PC-9 (cell line): Measurements from ENCODE around the gene C17orf100. TPM values are rescaled to one million over a fixed set of nuclear protein-coding genes. Genes with fewer than 3 reads are reported as not detected.

ENCODE experiments used
- BruUV-seq: library from RNA; stranded (reverse); fragments of 400-500 nt; replicated peaks from 2 replicates; lab custom pipeline; 2021; lab: Mats Ljungman, UMichigan
- CTCF ChIA-PET: fragments of 300-600 bp; sonication (Branson Sonifier 250); formaldehyde crosslinking; loops from one replicate; lab custom pipeline; 2022; ENCODE audit warnings: antibody characterized with exemption; lab: Charles Lee
- POLR2A ChIA-PET: fragments of 300-600 bp; sonication (Branson Sonifier 250); formaldehyde crosslinking; loops from one replicate; lab custom pipeline; 2022; ENCODE audit warnings: antibody characterized with exemption; ENCODE audit not compliant: unreplicated experiment; lab: Charles Lee
- DNase-seq, 2 experiments: peaks; one replicate each; pipeline versions ENCODE4 v3.0.0 to v3.0.0-alpha.2; 2015 to 2022; ENCODE audit warnings: mixed read lengths in 1 of 2
- H2AFZ ChIP-seq: fragments of 200-600 bp; sonication (generic); 2 replicates; pipeline ENCODE4 v1.8.1; 2017; ENCODE audit warnings: antibody characterized with exemption
- H3F3A ChIP-seq: fragments of 200-600 bp; sonication (generic); 2 replicates; pipeline ENCODE4 v1.8.1; 2017; ENCODE audit warnings: antibody characterized with exemption, mild to moderate bottlenecking, low read depth; ENCODE audit not compliant: insufficient read depth
- H3K27ac ChIP-seq: fragments of 200-600 bp; sonication (generic); 2 replicates; pipeline ENCODE4 v1.6.1; 2016; ENCODE audit warnings: mixed run types
- H3K27me3 ChIP-seq: fragments of 200-600 bp; sonication (generic); 2 replicates; pipeline ENCODE4 v1.6.1; 2016; ENCODE audit warnings: low read depth, mixed run types; ENCODE audit not compliant: insufficient read depth
- H3K36me3 ChIP-seq: fragments of 200-600 bp; sonication (generic); 2 replicates; pipeline ENCODE4 v1.6.1; 2016; ENCODE audit warnings: low read depth, mixed run types
- H3K4me1 ChIP-seq: fragments of 200-600 bp; sonication (generic); replicated peaks from 2 replicates; pipeline ENCODE4 v1.6.1; 2016; ENCODE audit warnings: mixed run types; ENCODE audit not compliant: insufficient read depth
- H3K4me2 ChIP-seq: fragments of 200-600 bp; sonication (generic); 2 replicates; pipeline ENCODE4 v1.6.1; 2017; ENCODE audit warnings: mixed run types
- H3K4me3 ChIP-seq: fragments of 200-600 bp; sonication (generic); 2 replicates; pipeline ENCODE4 v1.6.1; 2016; ENCODE audit warnings: mixed run types
- H3K79me2 ChIP-seq: fragments of 200-600 bp; sonication (generic); 2 replicates; pipeline ENCODE4 v1.6.1; 2017; ENCODE audit warnings: low read depth, mixed run types
- H3K9me2 ChIP-seq: fragments of 200-600 bp; sonication (generic); 2 replicates; pipeline ENCODE4 v1.8.1; 2017; ENCODE audit warnings: mild to moderate bottlenecking; ENCODE audit not compliant: insufficient read depth
- H3K9me3 ChIP-seq: fragments of 200-600 bp; sonication (generic); 2 replicates; pipeline ENCODE4 v1.8.1; 2016; ENCODE audit warnings: low read depth; ENCODE audit not compliant: insufficient read depth
- H4K20me1 ChIP-seq: fragments of 200-600 bp; sonication (generic); 2 replicates; pipeline ENCODE4 v1.8.1; 2017; ENCODE audit not compliant: insufficient read depth
- CTCF ChIP-seq: fragments of 200-600 bp; sonication (generic); conservative IDR thresholded peaks from 2 replicates; pipeline ENCODE4 v1.6.1; 2017; ENCODE audit warnings: mixed run types, antibody characterized with exemption, mild to moderate bottlenecking, moderate library complexity
- EZH2 ChIP-seq: fragments of 200-600 bp; sonication (generic); IDR thresholded peaks from 2 replicates; pipeline ENCODE4 v1.8.0; 2017; ENCODE audit warnings: antibody characterized with exemption, low read depth
- intact Hi-C: fragments of 100-400 bp; cut with micrococcal nuclease; formaldehyde crosslinking; loops from one replicate; pipeline ENCODE4 v1.10.0; 2022; ENCODE audit not compliant: unreplicated experiment
- total RNA-seq: library from RNA; stranded (reverse); gene quantifications from 2 replicates; pipeline ENCODE4 v1.2.3, GENCODE V29; 2021

Gene C17orf100
- total RNA-seq, 1 experiment from 2014 or later, result 4.4 TPM

GRCh38 chr17:6632530-6632929, 19.0 kb upstream of the C17orf100 start:
- DNase-seq, result no peak
- no peaks in the 10 kb centered on the region for H3K9me2 ChIP-seq
- H3K79me2 ChIP-seq, result peaks cover 7% of the 10 kb centered on the region; the same call in 1 of the 2 replicates
- CTCF ChIA-PET, result no interaction called here
- TF ChIP-seq CTCF (no peak), EZH2 (no peak)
- H3K27me3 ChIP-seq, result no peaks in the 10 kb centered on the region
- no peak overlapping the region for H3K4me2 ChIP-seq
- H3K4me1 ChIP-seq, result no peaks in the 10 kb centered on the region
- no peaks in the 10 kb centered on the region; the same call in 1 of the 2 replicates for H3F3A ChIP-seq
- H2AFZ ChIP-seq, result no peak overlapping the region
- BruUV-seq, result no TSS peak
- intact Hi-C loops, result no loop called here
- POLR2A ChIA-PET, result no interaction called here
- no peak overlapping the region for H3K27ac ChIP-seq
- 0 out of 2 replicates have a peak, but pooled peaks cover 4% of the 10 kb centered on the region for H4K20me1 ChIP-seq
- no peaks in the 10 kb centered on the region for H3K9me3 ChIP-seq
- no peak overlapping the region for H3K4me3 ChIP-seq
- H3K36me3 ChIP-seq, result peaks cover 53% of the 10 kb centered on the region

GRCh38 chr17:6633263-6633662, 18.3 kb upstream of the C17orf100 start:
- H3F3A ChIP-seq, result no peaks in the 10 kb centered on the region
- no peaks in the 10 kb centered on the region for H3K27me3 ChIP-seq
- H3K9me3 ChIP-seq, result no peaks in the 10 kb centered on the region
- peaks cover 47% of the 10 kb centered on the region for H3K36me3 ChIP-seq
- H3K4me1 ChIP-seq, result no peaks in the 10 kb centered on the region
- no peak overlapping the region for H2AFZ ChIP-seq
- intact Hi-C loops, result no loop called here
- POLR2A ChIA-PET, result no interaction called here
- no TSS peak for BruUV-seq
- H3K9me2 ChIP-seq, result no peaks in the 10 kb centered on the region
- peaks cover 14% of the 10 kb centered on the region for H3K79me2 ChIP-seq
- CTCF ChIA-PET, result no interaction called here
- H3K27ac ChIP-seq, result 0 out of 2 replicates have a peak overlapping the region, but pooled peaks have one; percentile 16
- DNase-seq, result no peak
- no peak overlapping the region for H3K4me2 ChIP-seq
- H3K4me3 ChIP-seq, result no peak overlapping the region
- TF ChIP-seq EZH2, result no peak
- no peak for TF ChIP-seq CTCF
- 0 out of 2 replicates have a peak, but pooled peaks cover 4% of the 10 kb centered on the region for H4K20me1 ChIP-seq

- Histone ChIP-seq H3K36me3 (peaks cover 36% of the 10 kb centered on the region), H3K4me2 (no peak overlapping the region), H2AFZ (no peak overlapping the region), H3K9me2 (no peaks in the 10 kb centered on the region), H3F3A (peaks cover 6% of the 10 kb centered on the region; the same call in 1 of the 2 replicates), H4K20me1 (no peaks in the 10 kb centered on the region), H3K4me1 (peaks cover 8% of the 10 kb centered on the region; the same call in 1 of the 2 replicates), H3K79me2 (peaks cover 34% of the 10 kb centered on the region), H3K27ac (no peak overlapping the region), H3K9me3 (no peaks in the 10 kb centered on the region), H3K4me3 (no peak overlapping the region), H3K27me3 (no peaks in the 10 kb centered on the region)
- ChIA-PET POLR2A (interaction anchor here (0.6 kb wide), 1 partner anchor 25 kb away, joined by 4 read pairs; no protein-coding TSS in a partner anchor), CTCF (no interaction called here)
- intact Hi-C loops, result no loop called here
- BruUV-seq, result no TSS peak
- DNase-seq, result no peak
- TF ChIP-seq EZH2 (no peak), CTCF (no peak)
Observed at GRCh38 chr17:6636105-6636504, 15.5 kb upstream of the C17orf100 start.
